DMS79 treated with DMSO at 0.1 percent for 48 hours (cell line): ENCODE data around the gene KIAA1328.
"Not testable (repeated sequence)": the region's sequence is repeated elsewhere in the genome, so short reads cannot be mapped to it uniquely, and the experiment has no call there.

ENCODE experiments used
- DNase-seq: peaks from one replicate; lab custom pipeline; 2025; lab: John Stamatoyannopoulos, UW

KIAA1328 gene

GRCh38 chr18:36828630-36829361 is at the start of gene KIAA1328, which contains the start of gene TPGS2:
TSS of gene KIAA1328 (plus strand) at chr18:36829127. CDS start at chr18:36829139, 12 bp downstream.
TSS of gene TPGS2 (minus strand) at chr18:36829002. CDS start at chr18:36828767, 235 bp downstream.
- peak; percentile 86 for DNase-seq

- DNase-seq: no peak
Measured at GRCh38 chr18:36780748-36781147, 48.2 kb upstream of the KIAA1328 start.

GRCh38 chr18:36782710-36783109 is 46.2 kb upstream of the KIAA1328 start:
- no peak for DNase-seq

- DNase-seq: no peak
Measured at GRCh38 chr18:36783792-36784191, 45.1 kb upstream of the KIAA1328 start.

GRCh38 chr18:36786686-36787085 is 42.2 kb upstream of the KIAA1328 start:
- DNase-seq: no peak

- DNase-seq: no peak
Measured at GRCh38 chr18:36792634-36793283, 36.2 kb upstream of the KIAA1328 start.

- DNase-seq: no peak
Measured at GRCh38 chr18:36798738-36799473, 30.0 kb upstream of the KIAA1328 start.

- DNase-seq: peak; percentile 80
Measured at GRCh38 chr18:36805105-36805504, 23.8 kb upstream of the KIAA1328 start.

- no peak for DNase-seq
Measured at GRCh38 chr18:36808681-36809080, 20.2 kb upstream of the KIAA1328 start.

GRCh38 chr18:36809590-36810381 is 19.1 kb upstream of the KIAA1328 start:
- DNase-seq: peak; percentile 87

GRCh38 chr18:36811430-36811829 is 17.5 kb upstream of the KIAA1328 start:
- no peak for DNase-seq

- DNase-seq: no peak
Measured at GRCh38 chr18:36811955-36812354, 17.0 kb upstream of the KIAA1328 start.

- no peak for DNase-seq
Measured at GRCh38 chr18:36812678-36813077, 16.2 kb upstream of the KIAA1328 start.

- no peak for DNase-seq
Measured at GRCh38 chr18:36813101-36813775, 15.7 kb upstream of the KIAA1328 start.

GRCh38 chr18:36813824-36814223 is 15.1 kb upstream of the KIAA1328 start:
- no peak for DNase-seq

GRCh38 chr18:36814994-36815393 is 13.9 kb upstream of the KIAA1328 start:
- no peak for DNase-seq

GRCh38 chr18:36816096-36816495 is 12.8 kb upstream of the KIAA1328 start:
- DNase-seq: not testable (repeated sequence)

GRCh38 chr18:36817039-36817438 is 11.9 kb upstream of the KIAA1328 start:
- no peak for DNase-seq

- DNase-seq: no peak
Measured at GRCh38 chr18:36818652-36819051, 10.3 kb upstream of the KIAA1328 start.

- DNase-seq: no peak
Measured at GRCh38 chr18:36819621-36820020, 9.3 kb upstream of the KIAA1328 start.

GRCh38 chr18:36821681-36822080 is 7.2 kb upstream of the KIAA1328 start:
- DNase-seq: no peak
